GM21515 (cell line): Measurements from ENCODE around the gene NFIC.
"Not testable (repeated sequence)": the region's sequence is repeated elsewhere in the genome, so short reads cannot be mapped to it uniquely, and the experiment has no call there.

Experiments used
- ATAC-seq: cut with Tn5 transposase; IDR thresholded peaks from one replicate; pipeline ENCODE4 v1.9.1; 2021; ENCODE audit not compliant: unreplicated experiment

The NFIC gene

GRCh38 chr19:3396881-3397265 is 30.5 kb downstream of the NFIC start:
- ATAC-seq = no peak

- ATAC-seq = no peak
Measured at GRCh38 chr19:3397266-3398022, 31.1 kb downstream of the NFIC start.

GRCh38 chr19:3398114-3398899 is 31.9 kb downstream of the NFIC start:
- ATAC-seq = no peak

- ATAC-seq = no peak
Measured at GRCh38 chr19:3398900-3399278, 32.5 kb downstream of the NFIC start.

- not testable (repeated sequence) for ATAC-seq
Measured at GRCh38 chr19:3399311-3399710, 32.9 kb downstream of the NFIC start.

- ATAC-seq = no peak
Measured at GRCh38 chr19:3401004-3401768, 34.8 kb downstream of the NFIC start.

GRCh38 chr19:3402631-3403443 is 36.5 kb downstream of the NFIC start:
- ATAC-seq = no peak

GRCh38 chr19:3403489-3404323 is 37.3 kb downstream of the NFIC start:
- no peak for ATAC-seq

- no peak for ATAC-seq
Measured at GRCh38 chr19:3404324-3405260, 38.2 kb downstream of the NFIC start.

- no peak for ATAC-seq
Measured at GRCh38 chr19:3405261-3405653, 38.9 kb downstream of the NFIC start.

- ATAC-seq = no peak
Measured at GRCh38 chr19:3406571-3407111, 40.3 kb downstream of the NFIC start.

GRCh38 chr19:3407556-3408516 is 41.5 kb downstream of the NFIC start:
- ATAC-seq = no peak

GRCh38 chr19:3408996-3409345 is 42.6 kb downstream of the NFIC start:
- ATAC-seq = no peak

- no peak for ATAC-seq
Measured at GRCh38 chr19:3409346-3410064, 43.1 kb downstream of the NFIC start.

- ATAC-seq = no peak
Measured at GRCh38 chr19:3411636-3412035, 45.3 kb downstream of the NFIC start.

GRCh38 chr19:3412066-3412465 is 45.7 kb downstream of the NFIC start:
- no peak for ATAC-seq

- no peak for ATAC-seq
Measured at GRCh38 chr19:3413796-3414327, 47.5 kb downstream of the NFIC start.
